GM12872 (cell line): Measurements from ENCODE around the gene SHC3.

Experiments used
- TF ChIP-seq, protein P1 (sequence below): IDR thresholded peaks from 3 replicates; pipeline ENCODE4 v1.5.1; 2011; ENCODE audit warnings: low read depth, mild to moderate bottlenecking, low read length, moderate library complexity; ENCODE audit not compliant: insufficient read depth

The SHC3 gene

DNA sequence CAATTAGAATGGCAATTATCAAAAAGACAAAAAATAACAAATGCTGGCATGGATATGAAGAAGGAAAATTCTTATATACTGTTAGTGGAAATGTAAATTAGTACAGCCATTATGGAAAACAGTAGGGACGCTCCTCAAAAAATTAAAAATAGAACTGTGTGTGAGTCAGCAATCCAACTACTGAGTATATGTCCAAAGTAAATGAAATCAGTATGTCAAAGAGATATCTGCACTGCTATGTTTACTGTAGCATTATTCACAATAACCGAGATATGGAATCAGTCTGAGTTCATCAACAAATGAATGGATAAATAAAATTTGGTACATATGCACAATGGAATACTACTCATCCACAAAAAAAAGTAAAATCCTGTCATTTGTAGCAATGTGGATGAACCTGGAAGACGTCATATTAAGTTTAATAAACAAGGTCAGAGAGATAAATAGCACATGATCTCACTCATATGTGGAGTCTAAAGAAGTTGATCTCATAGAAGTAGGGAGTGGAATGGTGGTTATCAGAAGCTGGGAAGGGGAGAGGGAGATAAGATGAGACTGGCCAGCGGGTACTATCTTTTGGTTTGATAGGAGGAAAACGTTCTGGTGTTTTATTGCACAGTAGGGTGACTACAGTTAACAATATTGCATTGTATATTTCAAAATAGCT, 16.6 kb upstream of the SHC3 start:
- TF ChIP-seq, protein P1, sequence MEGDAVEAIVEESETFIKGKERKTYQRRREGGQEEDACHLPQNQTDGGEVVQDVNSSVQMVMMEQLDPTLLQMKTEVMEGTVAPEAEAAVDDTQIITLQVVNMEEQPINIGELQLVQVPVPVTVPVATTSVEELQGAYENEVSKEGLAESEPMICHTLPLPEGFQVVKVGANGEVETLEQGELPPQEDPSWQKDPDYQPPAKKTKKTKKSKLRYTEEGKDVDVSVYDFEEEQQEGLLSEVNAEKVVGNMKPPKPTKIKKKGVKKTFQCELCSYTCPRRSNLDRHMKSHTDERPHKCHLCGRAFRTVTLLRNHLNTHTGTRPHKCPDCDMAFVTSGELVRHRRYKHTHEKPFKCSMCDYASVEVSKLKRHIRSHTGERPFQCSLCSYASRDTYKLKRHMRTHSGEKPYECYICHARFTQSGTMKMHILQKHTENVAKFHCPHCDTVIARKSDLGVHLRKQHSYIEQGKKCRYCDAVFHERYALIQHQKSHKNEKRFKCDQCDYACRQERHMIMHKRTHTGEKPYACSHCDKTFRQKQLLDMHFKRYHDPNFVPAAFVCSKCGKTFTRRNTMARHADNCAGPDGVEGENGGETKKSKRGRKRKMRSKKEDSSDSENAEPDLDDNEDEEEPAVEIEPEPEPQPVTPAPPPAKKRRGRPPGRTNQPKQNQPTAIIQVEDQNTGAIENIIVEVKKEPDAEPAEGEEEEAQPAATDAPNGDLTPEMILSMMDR: no peak

DNA sequence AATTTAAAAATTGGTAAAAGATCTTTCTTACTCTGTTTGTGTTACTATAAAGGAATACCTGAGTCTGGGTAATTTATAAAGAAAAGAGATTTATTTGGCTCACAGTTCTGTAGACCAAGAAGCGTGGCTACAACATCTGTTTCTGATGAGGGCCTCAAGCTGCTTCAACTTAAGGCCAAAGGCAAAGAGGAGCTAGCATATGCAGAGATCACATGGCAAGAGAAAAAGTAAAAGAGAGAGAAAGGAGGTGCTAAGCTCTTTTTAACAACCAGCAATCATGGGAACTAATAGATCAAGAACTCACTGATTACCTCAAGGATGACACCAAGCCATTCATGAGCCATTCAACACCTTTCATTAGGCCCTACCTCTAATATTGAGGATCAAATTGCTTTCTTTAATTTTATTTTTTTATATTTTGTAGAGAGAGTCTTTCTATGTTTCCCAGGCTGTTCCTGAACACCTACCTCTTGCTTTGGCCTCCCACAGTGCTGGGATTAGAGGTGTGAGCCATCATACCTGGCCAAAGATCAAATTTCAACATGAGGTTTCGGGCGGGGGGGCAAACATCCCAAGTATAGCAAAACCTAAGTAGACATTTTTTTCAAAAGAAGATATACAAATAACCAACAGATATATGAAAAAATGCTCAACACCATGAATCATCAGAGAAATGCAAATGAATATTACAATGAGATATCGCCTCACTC, 16.0 kb upstream of the SHC3 start:
- TF ChIP-seq, protein P1: no peak

DNA sequence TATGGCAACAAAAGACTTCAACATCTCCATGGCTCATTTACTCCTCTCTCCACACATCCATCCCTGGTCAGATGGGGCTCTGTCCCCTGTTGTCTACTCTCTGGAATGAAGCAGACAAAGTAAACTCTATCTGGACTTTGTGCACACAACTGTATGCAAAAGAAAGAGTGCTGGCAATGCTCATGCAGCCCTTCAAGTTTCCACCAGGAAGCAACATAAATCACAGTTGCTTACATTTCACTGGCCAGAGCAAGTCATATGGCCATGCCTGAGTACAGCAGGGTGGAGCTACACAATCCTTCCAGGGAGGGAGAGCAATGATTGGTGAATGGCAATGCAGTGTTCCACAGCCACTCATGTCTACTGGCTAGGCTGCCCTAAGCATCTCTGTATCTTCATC, 12.4 kb upstream of the SHC3 start:
- TF ChIP-seq, protein P1: no peak

DNA sequence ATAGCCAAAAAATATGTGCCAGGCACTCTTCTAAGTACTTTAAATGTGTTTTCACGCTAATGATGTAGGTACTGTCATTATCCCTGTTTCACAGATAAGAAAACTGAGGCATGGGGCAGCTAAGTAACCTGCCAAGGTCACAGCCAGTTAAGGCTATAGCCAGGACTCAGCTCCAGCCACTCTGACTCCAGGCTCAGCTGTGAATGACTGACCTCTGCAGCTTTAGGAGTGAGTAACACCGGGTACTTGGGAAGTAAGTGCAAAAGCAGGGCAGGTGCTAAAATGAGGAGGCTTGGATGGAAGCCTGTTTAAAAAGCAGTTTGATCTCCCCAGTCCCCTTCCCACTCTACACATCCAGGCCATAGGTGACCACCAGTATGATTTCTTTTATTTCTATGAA, 10.6 kb upstream of the SHC3 start:
- TF ChIP-seq, protein P1: no peak

DNA sequence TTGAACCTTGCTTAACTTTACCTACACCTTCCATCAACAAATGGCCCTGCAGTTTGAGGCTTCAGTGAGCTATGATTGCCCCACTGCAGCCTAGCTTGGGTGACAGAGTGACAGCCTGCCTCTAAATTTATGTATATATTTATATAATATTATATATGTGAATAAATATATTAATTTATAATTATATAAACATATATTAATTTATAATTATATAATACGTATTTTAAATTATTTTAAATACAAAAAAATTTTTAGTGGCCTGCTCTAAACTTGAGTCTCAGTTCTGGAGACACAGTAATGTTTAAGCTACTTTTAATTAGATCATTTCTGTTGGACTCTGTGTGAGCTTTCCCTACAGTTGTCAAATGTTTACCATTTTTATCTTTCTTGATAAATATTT, 9.3 kb upstream of the SHC3 start:
- TF ChIP-seq, protein P1: no peak

DNA sequence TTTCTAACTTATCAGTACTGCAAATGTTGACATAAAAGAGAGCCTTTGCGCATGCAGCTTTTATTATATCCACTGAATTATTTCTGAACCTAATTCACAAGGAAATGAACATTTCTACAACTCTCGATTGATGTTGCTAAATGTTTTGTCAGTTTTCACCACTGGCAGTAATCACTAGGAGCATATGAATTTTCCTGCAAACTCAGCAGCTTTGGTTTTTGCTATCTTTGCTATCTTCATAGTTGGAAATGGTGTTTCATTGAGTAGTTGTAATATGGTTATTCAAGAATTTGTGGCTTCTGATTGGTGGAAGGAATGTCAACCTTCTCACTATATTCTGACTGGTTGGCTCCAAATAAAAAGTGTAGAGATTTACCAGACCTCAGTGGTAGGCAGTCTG, 8.9 kb upstream of the SHC3 start:
- TF ChIP-seq, protein P1: no peak

DNA sequence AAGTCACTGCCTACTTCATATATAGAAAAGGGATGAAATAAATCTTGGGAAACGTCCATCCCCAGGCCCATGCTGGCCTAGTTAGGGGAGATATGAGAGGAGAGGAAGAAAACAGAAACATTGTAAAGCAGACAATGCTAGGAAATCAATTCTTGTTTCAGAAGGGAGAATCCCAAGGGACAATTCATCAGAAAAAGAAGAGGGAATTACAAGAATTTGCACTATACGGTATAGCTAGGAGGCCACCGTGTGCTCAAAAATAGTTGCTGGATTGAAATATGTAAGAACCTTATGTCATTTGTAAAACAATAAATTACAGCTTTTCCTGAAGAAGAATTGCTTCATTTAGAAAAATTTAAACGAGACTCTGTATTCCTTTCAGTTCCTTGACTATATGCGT, 8.3 kb upstream of the SHC3 start:
- TF ChIP-seq, protein P1: no peak
